ENCODE measurements around the gene ARHGAP33. TPM values are rescaled to one million over a fixed set of nuclear protein-coding genes. Genes with fewer than 3 reads are reported as not detected.
"Not testable (repeated sequence)": the region's sequence is repeated elsewhere in the genome, so short reads cannot be mapped to it uniquely, and the experiment has no call there.

The ARHGAP33 gene
- total and polyA plus RNA-seq, 5 donors: 1.5 to 11.8 (median 4.3) TPM

- Histone ChIP-seq H3K4me1 (ENCODE audit: control insufficient read depth, insufficient read depth, low read length) (no peaks in the 10 kb centered on the region), H3K27ac (ENCODE audit: low read length) (no peak overlapping the region), H3K9me3 (ENCODE audit: control insufficient read depth, low read length) (no peaks in the 10 kb centered on the region), H3K27me3 (ENCODE audit: control insufficient read depth, insufficient read depth) (no peaks in the 10 kb centered on the region), H3K4me3 (ENCODE audit: low read length) (no peak overlapping the region)
- intact Hi-C loops (cut with DNase I): no loop called here
- 56% methylated on average over 20 of the region's 20 CpGs for WGBS
- DNase-seq (peak in 1 of 3 donors; percentile 51), ATAC-seq (no peak)
Measured at GRCh38 chr19:35790981-35791813, 15.8 kb downstream of the ARHGAP33 start.

GRCh38 chr19:35791814-35792279, 16.5 kb downstream of the ARHGAP33 start:
- H3K27ac ChIP-seq (ENCODE audit: low read length): no peak overlapping the region
- 89% methylated on average over 9 of the region's 9 CpGs for WGBS
- no peaks in the 10 kb centered on the region for H3K27me3 ChIP-seq (ENCODE audit: control insufficient read depth, insufficient read depth)
- H3K4me3 ChIP-seq (ENCODE audit: low read length): no peak overlapping the region
- ATAC-seq (no peak), DNase-seq (no peak)
- no peaks in the 10 kb centered on the region for H3K4me1 ChIP-seq (ENCODE audit: control insufficient read depth, insufficient read depth, low read length)
- no peaks in the 10 kb centered on the region for H3K9me3 ChIP-seq (ENCODE audit: control insufficient read depth, low read length)
- intact Hi-C loops (cut with DNase I): no loop called here

DNA sequence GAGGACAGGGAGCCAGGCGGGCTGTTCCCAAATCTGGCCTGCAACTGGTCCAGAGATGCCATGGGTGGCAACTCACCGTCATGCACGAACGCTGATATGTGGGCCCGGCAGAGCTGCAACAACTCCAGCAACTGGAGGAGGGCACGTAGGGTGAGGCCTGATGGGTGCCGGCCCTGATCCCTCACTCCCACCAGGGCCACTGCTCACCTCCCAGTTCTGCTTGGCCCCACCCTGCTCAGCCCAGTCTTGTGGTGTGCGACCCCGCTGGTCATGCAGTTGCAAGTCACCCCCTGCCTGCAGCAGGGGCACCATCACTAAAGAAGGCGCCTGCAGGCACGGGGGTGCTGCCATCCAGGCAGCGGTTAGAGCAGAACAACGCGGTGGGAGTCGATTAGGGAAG, 16.9 kb downstream of the ARHGAP33 start:
- Histone ChIP-seq H3K4me3 (ENCODE audit: low read length) (no peak overlapping the region), H3K27ac (ENCODE audit: low read length) (no peak overlapping the region)

DNA sequence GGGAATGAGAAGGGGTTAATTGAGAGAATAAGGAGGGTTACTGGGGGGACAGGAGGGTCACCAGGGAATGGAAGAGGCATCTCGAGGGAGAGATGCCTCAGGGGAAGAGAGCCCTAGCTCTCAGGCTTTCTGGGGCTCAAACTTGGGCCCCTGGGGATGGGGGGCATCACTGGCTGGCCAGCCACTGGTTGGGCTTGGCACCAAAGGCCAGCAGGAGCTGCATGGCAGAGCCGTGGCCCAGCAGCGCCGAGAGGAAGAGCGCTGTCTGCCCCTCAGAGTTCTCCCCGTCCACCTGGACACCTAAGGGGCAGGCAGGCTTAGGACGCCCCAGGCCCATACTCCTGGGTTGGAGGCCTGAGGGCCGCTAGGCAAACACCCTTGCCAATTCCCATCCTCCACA, 17.5 kb downstream of the ARHGAP33 start:
- Histone ChIP-seq H3K9me3 (ENCODE audit: control insufficient read depth, low read length) (no peaks in the 10 kb centered on the region), H3K4me3 (ENCODE audit: low read length) (no peak overlapping the region), H3K4me1 (ENCODE audit: control insufficient read depth, insufficient read depth, low read length) (no peaks in the 10 kb centered on the region), H3K27me3 (ENCODE audit: control insufficient read depth, insufficient read depth) (no peaks in the 10 kb centered on the region), H3K27ac (ENCODE audit: low read length) (no peak overlapping the region)
- ATAC-seq (no peak), DNase-seq (no peak)
- WGBS: 71% methylated on average over 8 of the region's 8 CpGs
- intact Hi-C loops (cut with DNase I): no loop called here

More for the DNA sequence above, 16.9 kb downstream of the ARHGAP33 start:
- Histone ChIP-seq H3K27me3 (ENCODE audit: control insufficient read depth, insufficient read depth) (no peaks in the 10 kb centered on the region), H3K9me3 (ENCODE audit: control insufficient read depth, low read length) (no peaks in the 10 kb centered on the region), H3K4me1 (ENCODE audit: control insufficient read depth, insufficient read depth, low read length) (no peaks in the 10 kb centered on the region)
- 81% methylated on average over 15 of the region's 15 CpGs for WGBS
- ATAC-seq (no peak), DNase-seq (no peak)
- intact Hi-C loops (cut with DNase I): no loop called here

- 67% methylated on average over 7 of the region's 7 CpGs for WGBS
Measured at GRCh38 chr19:35793381-35794165, 18.2 kb downstream of the ARHGAP33 start.

DNA sequence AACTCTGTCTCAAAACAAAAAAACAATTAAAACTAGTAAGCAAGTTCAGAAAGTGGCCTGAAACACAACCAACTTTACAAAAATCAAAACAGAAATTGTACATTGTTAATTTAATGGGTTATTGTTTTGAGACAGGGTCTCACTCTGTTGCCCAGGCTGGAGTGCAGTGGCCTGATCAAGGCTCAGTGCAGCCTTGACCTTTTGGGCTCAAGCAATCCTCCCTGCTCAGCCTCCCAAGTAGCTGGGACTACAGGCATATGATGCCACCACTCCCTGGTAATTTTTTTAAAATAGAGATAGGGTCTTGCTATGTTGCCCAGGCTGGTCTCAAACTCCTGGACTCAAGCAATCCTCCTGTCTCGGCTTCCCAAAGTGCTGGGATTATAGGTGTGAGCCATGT, 20.2 kb downstream of the ARHGAP33 start:
- H3K27ac ChIP-seq (ENCODE audit: low read length); ATAC-seq; H3K27me3 ChIP-seq (ENCODE audit: control insufficient read depth, insufficient read depth); intact Hi-C loops (cut with DNase I); H3K9me3 ChIP-seq (ENCODE audit: control insufficient read depth, low read length); H3K4me3 ChIP-seq (ENCODE audit: low read length); DNase-seq; H3K4me1 ChIP-seq (ENCODE audit: control insufficient read depth, insufficient read depth, low read length): not testable (repeated sequence)
- 94% methylated on average over 1 of the region's 1 CpG for WGBS

More at GRCh38 chr19:35793381-35794165, 18.2 kb downstream of the ARHGAP33 start:
- DNase-seq (no peak), ATAC-seq (no peak)
- intact Hi-C loops (cut with DNase I): no loop called here
- H3K4me1 ChIP-seq (ENCODE audit: control insufficient read depth, insufficient read depth, low read length): no peaks in the 10 kb centered on the region
- no peaks in the 10 kb centered on the region for H3K9me3 ChIP-seq (ENCODE audit: control insufficient read depth, low read length)
- no peak overlapping the region for H3K27ac ChIP-seq (ENCODE audit: low read length)
- H3K27me3 ChIP-seq (ENCODE audit: control insufficient read depth, insufficient read depth): no peaks in the 10 kb centered on the region
- no peak overlapping the region for H3K4me3 ChIP-seq (ENCODE audit: low read length)

DNA sequence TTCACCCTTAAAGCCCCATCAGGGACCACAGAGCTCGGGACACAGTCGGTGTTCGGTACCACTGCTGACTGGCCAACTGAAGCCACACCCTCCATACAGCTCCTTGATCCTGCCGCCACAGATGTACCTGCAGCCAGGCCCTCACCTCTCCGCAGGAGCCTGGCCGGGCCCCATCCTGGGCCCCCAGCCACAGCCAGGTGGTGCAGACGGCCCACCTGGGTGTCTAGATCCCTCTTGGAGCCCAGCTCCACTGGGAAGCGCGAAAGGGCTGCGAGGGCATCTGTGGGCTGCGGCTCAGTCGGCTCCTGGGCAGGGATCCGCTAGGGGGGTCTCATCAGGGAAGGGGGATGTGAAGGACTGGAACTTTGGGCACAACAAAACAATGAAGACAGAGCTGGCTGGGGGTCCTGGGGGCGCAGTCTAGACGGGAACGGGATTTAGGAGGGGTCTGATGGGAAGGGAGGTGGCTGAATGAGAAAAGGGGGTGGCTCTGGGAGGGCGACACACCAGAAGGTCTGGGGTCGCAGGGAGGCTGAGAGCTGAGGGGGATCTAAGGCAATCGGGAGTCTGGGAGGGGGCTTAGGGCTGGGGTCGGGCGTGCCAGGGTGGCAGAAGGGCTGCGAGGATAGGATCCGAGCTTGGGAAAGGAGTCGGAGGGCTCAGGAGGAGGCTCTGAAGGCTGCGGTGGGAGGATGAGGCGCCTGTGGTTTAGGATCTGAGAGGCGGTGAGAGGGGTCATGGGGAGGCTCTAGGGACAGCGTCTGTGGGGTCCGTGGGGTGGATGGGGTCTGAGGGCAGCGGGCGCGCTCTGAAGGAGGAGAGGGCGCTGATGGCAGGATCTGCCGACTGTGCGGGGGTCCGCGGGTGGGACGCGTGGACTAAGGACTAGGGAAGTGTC, 21.5 kb downstream of the ARHGAP33 start:
- Histone ChIP-seq H3K27me3 (ENCODE audit: control insufficient read depth, insufficient read depth) (no peaks in the 10 kb centered on the region), H3K4me1 (ENCODE audit: control insufficient read depth, insufficient read depth, low read length) (no peaks in the 10 kb centered on the region), H3K4me3 (ENCODE audit: low read length) (no peak overlapping the region)

GRCh38 chr19:35797663-35798062, 22.3 kb downstream of the ARHGAP33 start:
- peak in 1 of 3 donors; percentile 55 for DNase-seq
- peak; percentile 38 for ATAC-seq
- Histone ChIP-seq H3K4me3 (ENCODE audit: low read length) (no peak overlapping the region), H3K27ac (ENCODE audit: low read length) (no peak overlapping the region), H3K9me3 (ENCODE audit: control insufficient read depth, low read length) (no peaks in the 10 kb centered on the region), H3K27me3 (ENCODE audit: control insufficient read depth, insufficient read depth) (no peaks in the 10 kb centered on the region), H3K4me1 (ENCODE audit: control insufficient read depth, insufficient read depth, low read length) (no peaks in the 10 kb centered on the region)
- 3% methylated on average over 15 of the region's 15 CpGs for WGBS
- intact Hi-C loops (cut with DNase I): no loop called here

More for the DNA sequence above, 21.5 kb downstream of the ARHGAP33 start:
- no peak for ATAC-seq
- intact Hi-C loops (cut with DNase I): no loop called here
- no peaks in the 10 kb centered on the region for H3K9me3 ChIP-seq (ENCODE audit: control insufficient read depth, low read length)
- DNase-seq: no peak
- no peak overlapping the region for H3K27ac ChIP-seq (ENCODE audit: low read length)
- 14% methylated on average over 39 of the region's 39 CpGs for WGBS

GRCh38 chr19:35801828-35802227, 26.5 kb downstream of the ARHGAP33 start:
- Histone ChIP-seq H3K9me3 (ENCODE audit: control insufficient read depth, low read length) (no peaks in the 10 kb centered on the region), H3K4me1 (ENCODE audit: control insufficient read depth, insufficient read depth, low read length) (no peaks in the 10 kb centered on the region), H3K27me3 (ENCODE audit: control insufficient read depth, insufficient read depth) (peaks cover 2% of the 10 kb centered on the region), H3K27ac (ENCODE audit: low read length) (no peak overlapping the region), H3K4me3 (ENCODE audit: low read length) (no peak overlapping the region)
- DNase-seq: no peak
- WGBS: 68% methylated on average over 3 of the region's 3 CpGs
- intact Hi-C loops (cut with DNase I): no loop called here
- ATAC-seq: no peak

DNA sequence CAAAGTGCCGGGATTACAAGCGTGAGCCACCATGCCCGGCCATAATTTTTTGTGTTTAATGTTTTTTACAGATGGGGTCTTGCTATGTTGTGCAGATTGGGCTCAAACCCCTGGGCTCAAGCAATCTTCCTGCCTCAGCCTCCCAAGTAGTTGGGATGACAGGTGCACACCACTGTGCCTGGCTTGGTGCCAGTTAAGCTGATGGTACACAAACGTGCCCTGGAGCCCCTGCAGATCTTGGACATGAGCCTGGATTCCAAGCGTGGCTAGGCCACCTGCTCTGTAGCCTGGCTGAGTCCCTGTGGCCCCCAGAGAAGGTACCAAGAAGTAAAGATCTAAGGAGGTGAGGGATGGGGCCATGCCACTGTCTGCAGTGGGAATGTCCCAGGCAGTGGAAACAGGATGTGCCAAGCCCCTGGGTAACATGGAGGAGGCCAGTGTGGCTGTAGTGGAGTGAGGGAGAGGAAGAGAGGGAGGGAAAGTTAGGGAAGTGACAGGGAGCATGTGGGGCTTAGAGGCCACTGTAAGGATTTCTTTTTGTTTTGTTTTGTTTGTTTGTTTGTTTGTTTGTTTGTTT, 30.2 kb downstream of the ARHGAP33 start:
- 63% methylated on average over 5 of the region's 5 CpGs for WGBS
- DNase-seq: no peak
- H3K9me3 ChIP-seq (ENCODE audit: control insufficient read depth, low read length): no peaks in the 10 kb centered on the region
- H3K4me1 ChIP-seq (ENCODE audit: control insufficient read depth, insufficient read depth, low read length): no peaks in the 10 kb centered on the region
- H3K4me3 ChIP-seq (ENCODE audit: low read length): no peak overlapping the region
- no peak overlapping the region for H3K27ac ChIP-seq (ENCODE audit: low read length)
- intact Hi-C loops (cut with DNase I): no loop called here
- ATAC-seq: no peak
- H3K27me3 ChIP-seq (ENCODE audit: control insufficient read depth, insufficient read depth): peaks cover 2% of the 10 kb centered on the region
